HPDE6-E6E7 (cell line): ENCODE data around the gene PCDH8.
A peak's percentile ranks its signal among the peaks of the same experiment; 100 is the strongest.
"Not testable (repeated sequence)": the region's sequence is repeated elsewhere in the genome, so short reads cannot be mapped to it uniquely, and the experiment has no call there.

Experiments used
- DNase-seq: peaks from one replicate; pipeline ENCODE4 v3.0.0; 2011; ENCODE audit warnings: missing footprints; ENCODE audit errors: extremely low spot score

The PCDH8 gene

GRCh38 chr13:52850396-52851136, 2.1 kb upstream of the PCDH8 start:
- DNase-seq: peak; percentile 31

GRCh38 chr13:52850072-52850395, 1.6 kb upstream of the PCDH8 start:
- no peak for DNase-seq

DNA sequence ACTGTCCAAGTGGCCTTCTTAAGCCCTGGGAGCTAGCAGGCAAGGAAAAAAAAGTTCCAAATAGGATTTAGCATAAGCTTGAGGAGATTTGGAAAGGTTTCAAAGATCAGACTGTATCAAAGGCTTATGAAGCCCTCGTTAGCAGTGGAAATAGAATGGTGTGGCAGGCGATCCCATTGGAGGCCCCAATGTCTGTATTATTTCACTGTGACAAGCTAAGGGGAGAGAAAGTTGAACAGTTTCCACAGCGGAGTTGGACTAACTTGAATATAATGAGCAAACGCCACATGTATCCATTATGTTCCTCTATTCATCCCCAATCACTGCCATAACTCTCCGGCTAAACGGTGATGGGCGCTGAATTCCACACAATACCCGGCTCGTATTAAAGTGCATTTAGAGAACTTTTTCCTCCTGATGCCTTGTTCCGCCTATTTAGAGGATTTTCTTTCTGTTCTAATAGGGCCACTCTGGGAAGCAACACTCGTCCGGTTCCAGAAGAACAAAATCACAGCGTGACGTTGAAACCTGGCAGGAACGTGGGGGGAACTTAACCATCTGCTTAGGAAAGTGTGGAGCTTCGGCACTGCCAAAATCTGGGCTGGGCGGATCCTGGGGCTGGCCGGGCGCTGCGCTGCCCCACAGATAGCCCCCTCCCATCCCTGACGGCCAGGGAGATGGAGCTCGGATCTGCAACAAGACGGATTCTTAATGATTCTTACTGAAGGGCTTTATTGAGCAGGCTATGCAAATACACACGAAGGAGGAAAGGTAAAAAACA, 1.0 kb upstream of the PCDH8 start:
- DNase-seq: no peak

GRCh38 chr13:52847682-52848432, 583 bp downstream of the PCDH8 start:
- DNase-seq: no peak

- no peak for DNase-seq
Observed at GRCh38 chr13:52847322-52847681, 1.1 kb downstream of the PCDH8 start.

GRCh38 chr13:52846567-52847321, 1.7 kb downstream of the PCDH8 start:
- DNase-seq: no peak

DNA sequence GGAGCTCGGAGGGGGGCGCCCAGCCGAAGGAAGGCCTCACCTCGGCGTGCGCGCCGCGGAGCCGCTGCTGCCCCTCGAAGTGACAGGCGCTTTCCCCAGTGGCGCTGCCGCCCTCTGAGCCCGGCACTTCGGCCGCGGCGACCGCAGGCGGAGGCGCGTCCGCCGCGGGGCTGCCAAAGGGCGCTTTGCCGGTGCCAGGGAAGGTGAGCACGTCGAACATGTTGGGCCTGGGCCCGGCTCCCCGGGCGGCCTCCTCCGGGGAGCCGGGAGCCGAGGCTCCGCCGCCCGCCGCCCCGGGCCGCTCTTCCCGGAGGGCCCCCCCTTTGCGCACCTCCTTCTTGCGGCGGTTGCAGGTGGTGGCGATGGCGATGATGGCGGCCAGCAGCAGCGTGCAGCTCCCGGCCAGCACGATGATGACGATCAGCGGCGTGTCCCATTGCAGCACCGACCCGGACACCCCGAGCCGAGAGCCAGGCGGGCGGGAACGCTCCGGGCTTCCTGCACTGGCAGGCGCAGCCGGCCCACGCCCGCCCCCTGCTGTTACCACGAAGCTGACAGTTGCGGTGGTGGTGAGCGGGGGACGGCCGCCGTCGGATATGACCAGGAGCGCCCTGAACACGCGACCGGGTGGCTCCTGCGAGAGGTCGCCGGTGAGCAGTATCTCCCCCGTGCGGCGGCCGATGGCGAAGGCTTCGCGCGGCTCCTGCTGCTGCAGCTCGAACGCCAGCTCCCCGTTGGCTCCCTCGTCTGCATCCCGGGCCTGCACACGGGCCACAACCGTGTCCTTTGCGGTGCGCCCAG, 2.5 kb downstream of the PCDH8 start:
- no peak for DNase-seq

DNA sequence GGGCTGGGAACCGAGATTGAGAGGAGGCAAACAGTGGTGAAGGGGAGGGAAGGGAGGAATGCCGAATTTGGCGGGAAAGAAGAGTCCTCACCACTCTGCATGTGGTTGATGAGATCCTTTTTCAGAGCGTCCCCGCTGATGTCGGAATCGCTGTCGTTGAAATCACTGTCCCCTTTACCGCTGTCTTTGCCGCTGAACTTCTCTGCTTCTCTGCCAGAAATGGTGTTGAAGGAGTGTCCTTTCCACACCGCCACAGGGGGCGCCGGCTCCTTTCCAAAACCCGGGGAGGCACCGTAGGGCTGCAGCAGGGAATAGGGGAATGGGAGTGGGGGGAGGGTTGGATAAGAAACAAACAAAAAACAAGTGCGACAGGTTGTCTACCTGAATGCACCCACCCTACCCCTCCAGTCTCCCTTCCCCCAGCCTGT, 3.1 kb downstream of the PCDH8 start:
- DNase-seq: no peak

DNA sequence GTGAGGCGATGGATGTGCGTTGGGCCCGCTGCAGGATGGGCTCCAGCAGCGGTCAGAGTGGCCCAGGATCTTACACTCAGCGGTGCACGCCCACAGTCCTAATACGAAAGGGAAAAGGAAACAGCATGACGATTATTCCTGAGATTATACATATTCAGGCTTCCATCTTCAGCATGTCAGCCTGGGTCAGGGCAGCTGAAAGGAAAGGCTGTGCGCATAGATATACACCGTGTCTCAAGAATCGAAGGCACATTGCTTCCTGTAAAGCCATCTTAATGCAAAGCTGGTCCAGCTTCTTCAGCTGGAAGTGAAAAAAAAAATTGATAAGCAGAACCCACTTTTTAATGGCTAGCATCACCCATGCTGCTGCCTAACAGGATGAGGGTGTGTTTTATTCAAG, 3.6 kb downstream of the PCDH8 start:
- DNase-seq: no peak

DNA sequence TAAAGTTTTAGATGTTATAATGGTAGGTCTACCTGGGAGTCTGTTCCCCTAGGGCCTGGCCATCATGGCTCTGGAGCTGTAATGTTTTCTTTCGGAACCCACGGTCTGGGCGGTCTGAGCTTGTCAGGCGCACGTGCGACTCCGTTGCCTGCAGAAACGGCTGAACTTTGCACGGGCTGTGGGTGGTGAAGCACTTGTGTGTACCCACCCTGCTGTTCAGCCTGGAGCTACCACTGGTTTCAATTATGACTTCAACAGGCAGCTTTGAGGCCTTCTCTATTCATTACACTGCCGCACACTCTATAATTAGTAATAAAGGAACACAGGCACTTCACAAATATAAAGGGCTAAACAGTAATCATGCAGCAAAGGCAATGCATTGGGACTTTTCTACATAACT, 6.0 kb downstream of the PCDH8 start:
- DNase-seq: no peak

DNA sequence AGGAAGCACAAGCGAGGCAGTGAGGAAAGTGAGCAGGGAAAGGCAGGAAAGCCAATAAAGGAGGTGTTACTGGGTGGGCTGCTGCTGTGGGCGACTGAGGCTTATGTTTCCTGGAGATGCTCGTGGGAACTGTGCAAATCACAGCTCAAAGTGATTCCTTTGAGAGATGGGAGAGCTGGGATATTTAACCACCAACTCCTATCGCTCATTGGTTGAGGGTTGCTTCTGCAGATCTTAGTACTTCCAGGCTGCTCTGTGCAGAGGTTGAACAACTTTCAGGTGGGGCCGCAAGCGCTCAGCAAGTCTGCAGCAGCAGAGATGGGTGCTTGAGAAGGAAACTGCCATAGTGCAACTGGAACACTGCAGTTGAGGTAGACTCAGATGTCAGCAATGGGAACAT, 8.4 kb downstream of the PCDH8 start:
- no peak for DNase-seq

GRCh38 chr13:52838433-52839107, 9.9 kb downstream of the PCDH8 start:
- DNase-seq: no peak

GRCh38 chr13:52837850-52838249, 10.6 kb downstream of the PCDH8 start:
- DNase-seq: no peak

DNA sequence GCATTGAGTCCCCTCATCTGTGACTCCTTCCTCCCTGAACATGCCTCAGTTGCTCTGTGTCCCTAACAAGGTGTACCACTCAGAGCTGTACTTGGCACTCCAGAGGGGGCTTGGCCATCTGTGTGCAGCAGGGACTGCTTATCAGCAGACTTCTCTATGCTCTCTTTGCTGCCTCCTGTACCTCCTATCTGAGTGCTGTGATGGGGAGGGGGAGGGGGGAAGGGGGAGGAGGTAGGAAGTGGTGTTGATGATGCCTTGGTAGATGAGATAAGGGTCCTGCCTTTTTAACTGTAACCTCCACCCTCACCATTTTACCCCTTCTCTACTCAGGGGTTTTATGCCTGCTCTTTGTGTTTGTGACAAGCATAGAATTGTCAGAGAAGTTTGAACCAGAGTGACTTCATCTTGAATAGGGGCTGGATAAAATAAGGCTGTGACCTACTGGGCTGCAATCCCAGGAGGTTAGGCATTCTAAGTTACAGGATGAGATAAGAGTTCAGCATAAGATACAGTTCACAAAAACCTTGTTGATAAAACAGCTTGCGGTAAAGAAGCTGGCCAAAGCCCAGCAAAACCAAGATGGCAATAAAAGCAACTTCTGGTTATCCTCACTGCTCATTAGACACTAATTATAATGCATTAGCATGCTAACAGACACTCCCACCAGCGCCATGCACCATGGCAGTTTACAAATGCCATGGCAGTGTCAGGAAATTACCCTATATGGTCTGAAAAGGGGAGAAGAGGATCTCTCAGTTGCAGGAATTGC, 13.2 kb downstream of the PCDH8 start:
- no peak for DNase-seq

DNA sequence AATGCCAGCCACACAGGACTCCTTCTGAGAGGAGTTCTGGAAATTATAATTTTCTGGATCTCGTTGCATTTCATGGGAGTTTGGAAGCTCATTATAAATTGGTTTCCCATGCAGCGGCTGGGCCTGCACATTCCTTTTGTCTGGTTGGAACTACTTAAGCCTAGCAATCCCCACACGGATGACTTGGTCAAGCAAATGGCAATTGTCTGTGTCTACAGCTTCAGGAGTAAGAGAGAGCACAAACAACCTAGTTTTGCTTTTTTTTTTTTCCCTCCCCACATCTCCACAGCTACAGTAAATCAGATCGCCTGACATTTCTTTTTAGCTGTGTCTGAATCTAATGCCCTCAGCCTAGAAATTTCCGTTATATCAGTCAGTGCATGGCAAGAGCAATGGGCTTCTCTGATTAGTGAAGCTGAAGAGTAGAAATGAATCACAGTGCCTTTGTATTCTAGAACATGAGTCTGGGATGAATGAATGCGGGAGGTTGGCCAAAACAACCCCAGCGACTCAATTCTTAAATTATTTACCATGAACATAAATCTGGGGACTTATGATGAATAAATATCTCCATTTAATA, 15.1 kb downstream of the PCDH8 start:
- DNase-seq: no peak

GRCh38 chr13:52832313-52832712, 16.1 kb downstream of the PCDH8 start:
- no peak for DNase-seq

DNA sequence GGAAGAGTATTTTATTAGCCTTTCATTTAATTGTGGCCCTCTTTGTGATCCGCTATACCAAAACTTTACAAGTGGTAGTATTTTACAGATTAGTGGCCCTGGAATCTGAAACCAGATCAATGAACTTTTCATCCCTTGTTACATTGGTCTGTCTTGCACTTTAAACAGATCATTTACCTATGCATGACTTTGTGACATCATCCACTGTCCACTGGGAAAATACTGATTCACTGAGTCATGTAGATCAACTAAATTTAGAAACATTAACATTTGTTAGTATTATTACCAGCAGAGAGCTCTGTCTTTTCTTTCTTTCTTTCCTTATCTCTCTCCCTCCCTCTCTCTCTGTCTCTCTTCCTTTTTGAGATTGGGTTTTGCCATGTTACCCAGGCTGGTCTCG, 17.5 kb downstream of the PCDH8 start:
- DNase-seq: no peak

GRCh38 chr13:52827839-52828238, 20.6 kb downstream of the PCDH8 start:
- DNase-seq: no peak

- not testable (repeated sequence) for DNase-seq
Observed at GRCh38 chr13:52817886-52818285, 30.6 kb downstream of the PCDH8 start.

DNA sequence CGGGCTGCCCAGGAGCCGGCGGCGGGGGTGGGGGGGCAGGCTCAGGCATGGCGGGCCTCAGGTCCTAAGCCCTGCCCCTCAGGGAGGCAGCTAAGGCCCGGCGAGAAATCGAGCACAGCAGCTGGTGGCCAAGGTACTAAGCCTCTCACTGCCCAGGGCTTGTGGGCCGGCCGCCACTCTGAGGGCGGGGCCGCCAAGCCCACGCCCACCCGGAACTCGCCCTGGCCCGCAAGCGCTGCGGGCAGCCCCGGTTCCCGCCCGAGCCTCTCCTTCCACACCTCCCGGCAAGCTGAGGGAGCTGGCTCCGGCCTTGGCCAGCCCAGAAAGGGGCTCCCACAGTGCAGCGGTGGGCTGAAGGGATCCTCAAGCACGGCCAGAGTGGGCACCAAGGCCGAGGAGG, 33.1 kb downstream of the PCDH8 start:
- DNase-seq: no peak
